SK-N-SH (cell line): Measurements from ENCODE around the gene OSBPL2. TPM values are rescaled to one million over a fixed set of nuclear protein-coding genes. Genes with fewer than 3 reads are reported as not detected.

Experiments used
- CTCF ChIA-PET: fragments of 300-600, 350-600 bp; formaldehyde crosslinking; extraction: SDS; loops from one replicate; lab custom pipeline; 2021; lab: Yijun Ruan, JAX
- POLR2A ChIA-PET: fragments of 350-600 bp; sonication (Branson Sonifier 250); formaldehyde crosslinking; extraction: SDS; loops from one replicate; lab custom pipeline; 2020; ENCODE audit warnings: antibody characterized with exemption, inconsistent platforms; lab: Yijun Ruan, JAX
- DNase-seq: peaks from one replicate; pipeline ENCODE4 v3.0.0; 2012
- H2AFZ ChIP-seq: fragments of 200-600 bp; sonication (generic); 2 replicates; pipeline ENCODE4 v1.8.1; 2016; ENCODE audit warnings: antibody characterized with exemption, mild to moderate bottlenecking, low read depth
- H3F3A ChIP-seq: fragments of 200-600 bp; sonication (generic); replicated peaks from 2 replicates; pipeline ENCODE3; 2016; ENCODE audit warnings: antibody characterized with exemption, mild to moderate bottlenecking; ENCODE audit not compliant: insufficient read depth
- H3K27ac ChIP-seq, 2 experiments: fragments of 200-500 bp in 1 of 2; fragments of 200-600 bp in 1 of 2; sonication (Bioruptor generic) in 1 of 2; sonication (generic), shearing (Covaris generic) in 1 of 2; 2 replicates each; pipeline versions ENCODE4 v1.5.1 to v1.6.1; 2014 to 2016; ENCODE audit warnings: low read depth in 2 of 2, inconsistent platforms in 1 of 2, low read length in 1 of 2, mild to moderate bottlenecking in 1 of 2, mixed read lengths in 1 of 2
- H3K27me3 ChIP-seq: fragments of 200-600 bp; sonication (generic), shearing (Covaris generic); 2 replicates; pipeline ENCODE4 v1.6.1; 2016; ENCODE audit warnings: mixed run types; ENCODE audit not compliant: insufficient read depth
- H3K36me3 ChIP-seq, 2 experiments: fragments of 200-500 bp in 1 of 2; fragments of 200-600 bp in 1 of 2; sonication (Bioruptor generic) in 1 of 2; sonication (generic) in 1 of 2; replicated peaks in 1 of 2; 2 replicates each; pipeline versions ENCODE3 to v1.5.1; 2014 to 2016; ENCODE audit warnings: low read length in 1 of 2, mild to moderate bottlenecking in 1 of 2; ENCODE audit not compliant: insufficient read depth in 2 of 2, control insufficient read depth in 1 of 2
- H3K4me1 ChIP-seq, 2 experiments: fragments of 200-500 bp in 1 of 2; fragments of 200-600 bp in 1 of 2; sonication (Bioruptor generic) in 1 of 2; sonication (generic), shearing (Covaris generic) in 1 of 2; 2 replicates each; pipeline versions ENCODE4 v1.5.1 to v1.6.1; 2014 to 2016; ENCODE audit warnings: low read depth in 1 of 2, low read length in 1 of 2, mixed run types in 1 of 2; ENCODE audit not compliant: insufficient read depth in 2 of 2, control insufficient read depth in 1 of 2
- H3K4me2 ChIP-seq: fragments of 200-600 bp; sonication (generic), shearing (Covaris generic); 2 replicates; pipeline ENCODE4 v1.6.1; 2017; ENCODE audit warnings: mixed run types
- H3K4me3 ChIP-seq, 2 experiments: fragments of 200-500 bp in 1 of 2; fragments of 200-600 bp in 1 of 2; sonication (Bioruptor generic) in 1 of 2; sonication (generic), shearing (Covaris generic) in 1 of 2; 2 replicates each; pipeline versions ENCODE4 v1.5.1 to v1.8.1; 2014 to 2016; ENCODE audit warnings: low read depth in 2 of 2, inconsistent platforms in 1 of 2, low read length in 1 of 2, mild to moderate bottlenecking in 1 of 2, mixed read lengths in 1 of 2, moderate library complexity in 1 of 2
- H3K79me2 ChIP-seq: fragments of 200-600 bp; sonication (generic); 2 replicates; pipeline ENCODE4 v1.8.1; 2017; ENCODE audit warnings: mild to moderate bottlenecking; ENCODE audit not compliant: insufficient read depth
- H3K9ac ChIP-seq: fragments of 200-600 bp; sonication (generic); 2 replicates; pipeline ENCODE4 v1.6.1; 2017; ENCODE audit warnings: mixed run types
- H3K9me2 ChIP-seq: fragments of 200-600 bp; sonication (generic); 2 replicates; pipeline ENCODE4 v1.6.1; 2017; ENCODE audit warnings: mixed run types
- H3K9me3 ChIP-seq: fragments of 200-600 bp; sonication (generic); 2 replicates; pipeline ENCODE4 v1.6.1; 2017; ENCODE audit warnings: mixed run types, mild to moderate bottlenecking, moderate library complexity
- H4K20me1 ChIP-seq: fragments of 200-600 bp; sonication (generic); 2 replicates; pipeline ENCODE4 v1.6.1; 2017; ENCODE audit warnings: mild to moderate bottlenecking, mixed run types; ENCODE audit not compliant: insufficient read depth
- ELF1 ChIP-seq: IDR thresholded peaks from 2 replicates; pipeline ENCODE4 v1.4.0; 2012
- FOSL2 ChIP-seq: IDR thresholded peaks from 2 replicates; pipeline ENCODE4 v1.4.0; 2012; ENCODE audit warnings: low read depth, mild to moderate bottlenecking, moderate library complexity, borderline replicate concordance
- GABPA ChIP-seq: IDR thresholded peaks from 2 replicates; pipeline ENCODE4 v1.4.0; 2012; ENCODE audit warnings: low read depth, mild to moderate bottlenecking
- GATA2 ChIP-seq: sonication (generic); formaldehyde crosslinking; IDR thresholded peaks from 2 replicates; pipeline ENCODE4 v1.5.0; 2020; ENCODE audit warnings: mild to moderate bottlenecking, missing genetic modification reagents
- IRF3 ChIP-seq: fragments of 150-350 bp; IDR thresholded peaks from 2 replicates; pipeline ENCODE4 v1.6.1; 2016; ENCODE audit warnings: mild to moderate bottlenecking, low read depth, low read length
- MXI1 ChIP-seq: IDR thresholded peaks from 2 replicates; pipeline ENCODE4 v1.6.1; 2012; ENCODE audit warnings: mild to moderate bottlenecking, low read depth, low read length, improper control_type of control experiment
- YY1 ChIP-seq: IDR thresholded peaks from 2 replicates; pipeline ENCODE4 v1.4.0; 2012; ENCODE audit warnings: low read depth, mild to moderate bottlenecking
- WGBS: methylation state at CpG from one replicate; pipeline ENCODE4 v1.1.6; 2017; ENCODE audit warnings: low lambda C conversion rate; 5-methylcytosine and 5-hydroxymethylcytosine counted together
- polyA plus RNA-seq, 3 experiments: library from polyadenylated mRNA; depleted of rRNA; stranded (reverse); fragments of >200 nt; gene quantifications; 2 replicates each; pipeline ENCODE4 v1.2.3, GENCODE V29; 2012
- TF ChIP-seq, protein P1 (sequence below): IDR thresholded peaks from 2 replicates; pipeline ENCODE4; 2012

Gene OSBPL2
- polyA plus RNA-seq, 1 of the 3 experiments (the other 2 are of a cell fraction), result 17.7 TPM

GRCh38 chr20:62212299-62212698 is 26.0 kb upstream of the OSBPL2 start:
- Histone ChIP-seq H3K36me3 (no peaks in the 10 kb centered on the region), H3K4me1 (peaks cover 0 to 7% of the 10 kb centered on the region in 2 experiments; a peak in 1 of 4 replicates), H3K27me3 (0 out of 2 replicates have a peak, but pooled peaks cover 2% of the 10 kb centered on the region), H3K9ac (no peak overlapping the region), H3K4me3 (no peak overlapping the region), H3K9me3 (no peaks in the 10 kb centered on the region), H3K9me2 (no peaks in the 10 kb centered on the region), H4K20me1 (no peaks in the 10 kb centered on the region), H3K79me2 (no peaks in the 10 kb centered on the region), H2AFZ (no peak overlapping the region), H3F3A (no peaks in the 10 kb centered on the region), H3K4me2 (no peak overlapping the region), H3K27ac (no peak overlapping the region)
- peak; percentile 48 for DNase-seq
- no peak for TF ChIP-seq MXI1
- no peak for TF ChIP-seq GATA2 (CRISPR knock-in tag)
- no peak for TF ChIP-seq ELF1
- no peak for TF ChIP-seq GABPA
- no peak for TF ChIP-seq FOSL2
- POLR2A ChIA-PET, result no interaction called here
- CTCF ChIA-PET, result interaction anchor here (0.8 to 1.0 kb wide), 2 partner anchors 17 to 106 kb away, joined by 3 to 4 read pairs; no protein-coding TSS in a partner anchor
- WGBS, result 50% methylated on average over 6 of the region's 10 CpGs

GRCh38 chr20:62214067-62214466 is 24.3 kb upstream of the OSBPL2 start:
- Histone ChIP-seq H3K27ac (no peak overlapping the region), H4K20me1 (no peaks in the 10 kb centered on the region), H2AFZ (no peak overlapping the region), H3K4me1 (peaks cover 0 to 14% of the 10 kb centered on the region in 2 experiments; a peak in 1 of 4 replicates), H3K27me3 (0 out of 2 replicates have a peak, but pooled peaks cover 15% of the 10 kb centered on the region), H3K9ac (no peak overlapping the region), H3K4me2 (no peak overlapping the region), H3K9me3 (no peaks in the 10 kb centered on the region), H3K4me3 (no peak overlapping the region), H3K36me3 (no peaks in the 10 kb centered on the region), H3K79me2 (no peaks in the 10 kb centered on the region), H3F3A (no peaks in the 10 kb centered on the region), H3K9me2 (no peaks in the 10 kb centered on the region)
- no peak for DNase-seq
- ChIA-PET CTCF (no interaction called here), POLR2A (no interaction called here)
- WGBS, result 50% methylated on average over 4 of the region's 12 CpGs
- TF ChIP-seq MXI1, result no peak
- TF ChIP-seq IRF3, result no peak
- TF ChIP-seq, protein P1, sequence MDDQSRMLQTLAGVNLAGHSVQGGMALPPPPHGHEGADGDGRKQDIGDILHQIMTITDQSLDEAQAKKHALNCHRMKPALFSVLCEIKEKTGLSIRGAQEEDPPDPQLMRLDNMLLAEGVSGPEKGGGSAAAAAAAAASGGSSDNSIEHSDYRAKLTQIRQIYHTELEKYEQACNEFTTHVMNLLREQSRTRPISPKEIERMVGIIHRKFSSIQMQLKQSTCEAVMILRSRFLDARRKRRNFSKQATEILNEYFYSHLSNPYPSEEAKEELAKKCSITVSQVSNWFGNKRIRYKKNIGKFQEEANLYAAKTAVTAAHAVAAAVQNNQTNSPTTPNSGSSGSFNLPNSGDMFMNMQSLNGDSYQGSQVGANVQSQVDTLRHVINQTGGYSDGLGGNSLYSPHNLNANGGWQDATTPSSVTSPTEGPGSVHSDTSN, result no peak
- no peak for TF ChIP-seq YY1
